A673 (cell line): ENCODE results near the gene ST3GAL6. TPM values are rescaled to one million over a fixed set of nuclear protein-coding genes. Genes with fewer than 3 reads are reported as not detected.

Experiments used
- BruUV-seq: library from RNA; stranded (reverse); fragments of 400-500 nt; replicated peaks from 2 replicates; lab custom pipeline; 2021; lab: Mats Ljungman, UMichigan
- CTCF ChIA-PET: fragments of 300-600 bp; sonication (Branson Sonifier 250); formaldehyde crosslinking; loops from one replicate; lab custom pipeline; 2022; ENCODE audit warnings: antibody characterized with exemption; lab: Charles Lee
- POLR2A ChIA-PET: fragments of 300-600 bp; sonication (Branson Sonifier 250); formaldehyde crosslinking; loops from one replicate; lab custom pipeline; 2022; ENCODE audit warnings: antibody characterized with exemption; ENCODE audit not compliant: low non-redundant PET; lab: Charles Lee
- DNase-seq: peaks from one replicate; pipeline ENCODE4 v3.0.0-alpha.2; 2015; ENCODE audit warnings: low spot score
- H3K27ac ChIP-seq: fragments of 200-600 bp; sonication (generic); 2 replicates; pipeline ENCODE4 v1.5.1; 2016; ENCODE audit warnings: mixed run types, low read depth, mild to moderate bottlenecking, mixed read lengths, antibody characterized with exemption, low read length; ENCODE audit not compliant: poor library complexity, severe bottlenecking
- H3K27me3 ChIP-seq: fragments of 200-600 bp; sonication (generic); replicated peaks from 2 replicates; pipeline ENCODE4 v1.6.1; 2017; ENCODE audit warnings: mixed run types, low read depth, mild to moderate bottlenecking, mixed read lengths, antibody characterized with exemption, low read length; ENCODE audit not compliant: insufficient read depth, poor library complexity
- H3K36me3 ChIP-seq: fragments of 200-600 bp; sonication (generic); 2 replicates; pipeline ENCODE4 v1.6.1; 2016; ENCODE audit warnings: mixed run types, mild to moderate bottlenecking, mixed read lengths, antibody characterized with exemption, low read length; ENCODE audit not compliant: insufficient read depth, poor library complexity, severe bottlenecking
- H3K4me1 ChIP-seq: fragments of 200-600 bp; sonication (generic); 2 replicates; pipeline ENCODE4 v1.6.1; 2017; ENCODE audit warnings: mixed run types, mild to moderate bottlenecking, mixed read lengths, antibody characterized with exemption, low read length; ENCODE audit not compliant: insufficient read depth, poor library complexity, severe bottlenecking
- H3K4me3 ChIP-seq: fragments of 200-600 bp; sonication (generic); 2 replicates; pipeline ENCODE4 v1.5.1; 2016; ENCODE audit warnings: low read depth, mixed run types, mild to moderate bottlenecking, mixed read lengths, low read length; ENCODE audit not compliant: poor library complexity, severe bottlenecking
- H3K9me3 ChIP-seq: fragments of 200-600 bp; sonication (generic); 2 replicates; pipeline ENCODE4 v1.6.1; 2016; ENCODE audit warnings: mixed run types, low read depth, mild to moderate bottlenecking, mixed read lengths, antibody characterized with exemption, low read length; ENCODE audit not compliant: poor library complexity, severe bottlenecking
- CTCF ChIP-seq: fragments of 300-800, 200-600 bp; sonication (generic); conservative IDR thresholded peaks from 2 replicates; pipeline ENCODE4 v1.5.1; 2017; ENCODE audit warnings: low read depth, mild to moderate bottlenecking, antibody characterized with exemption, low read length, moderate library complexity, mixed read lengths
- EZH2 ChIP-seq: fragments of 200-600 bp; sonication (generic); IDR thresholded peaks from 2 replicates; pipeline ENCODE4 v1.6.1; 2017; ENCODE audit warnings: borderline replicate concordance, low read depth, mild to moderate bottlenecking, mixed read lengths, antibody characterized with exemption, low read length; ENCODE audit not compliant: poor library complexity, severe bottlenecking
- intact Hi-C: fragments of 100-400 bp; cut with micrococcal nuclease; formaldehyde crosslinking; loops from one replicate; pipeline ENCODE4 v1.10.0; 2022; ENCODE audit not compliant: unreplicated experiment
- total RNA-seq: library from RNA; stranded (reverse); gene quantifications from 2 replicates; pipeline ENCODE4 v1.2.3, GENCODE V29; 2021

The ST3GAL6 gene
- total RNA-seq, 1 experiment from 2014 or later, result 4.8 TPM

GRCh38 chr3:98811048-98811447 is 47.9 kb downstream of the ST3GAL6 start:
- no peak overlapping the region for H3K27ac ChIP-seq
- TF ChIP-seq EZH2 (no peak), CTCF (no peak)
- CTCF ChIA-PET, result no interaction called here
- H3K36me3 ChIP-seq, result peaks cover 16% of the 10 kb centered on the region
- no peaks in the 10 kb centered on the region for H3K9me3 ChIP-seq
- intact Hi-C loops, result loop anchor here (5.0 to 10.0 kb wide), 2 partner anchors 464 to 776 kb away; partner anchors contain the start of gene GABRR3
- POLR2A ChIA-PET, result no interaction called here
- H3K4me1 ChIP-seq, result no peaks in the 10 kb centered on the region
- no peak for DNase-seq
- H3K4me3 ChIP-seq, result no peak overlapping the region
- no peaks in the 10 kb centered on the region for H3K27me3 ChIP-seq
- no TSS peak for BruUV-seq

GRCh38 chr3:98812851-98813374 is 49.8 kb downstream of the ST3GAL6 start:
- no peaks in the 10 kb centered on the region for H3K9me3 ChIP-seq
- H3K36me3 ChIP-seq, result peaks cover 11% of the 10 kb centered on the region
- intact Hi-C loops, result loop anchor here (1.0 to 10.0 kb wide), 3 partner anchors 216 to 778 kb away; partner anchors contain the start of gene GABRR3
- no peak overlapping the region for H3K4me3 ChIP-seq
- CTCF ChIA-PET, result interaction anchor here (1.3 to 2.8 kb wide), 2 partner anchors 211 to 216 kb away, joined by 3 to 9 read pairs; no protein-coding TSS in a partner anchor
- TF ChIP-seq CTCF (peak; percentile 74), EZH2 (no peak)
- no TSS peak for BruUV-seq
- no peaks in the 10 kb centered on the region for H3K27me3 ChIP-seq
- no peak overlapping the region for H3K27ac ChIP-seq
- peaks cover 4% of the 10 kb centered on the region for H3K4me1 ChIP-seq
- DNase-seq, result peak; percentile 52
- POLR2A ChIA-PET, result no interaction called here

GRCh38 chr3:98814817-98815420 is 51.8 kb downstream of the ST3GAL6 start:
- BruUV-seq, result no TSS peak
- TF ChIP-seq EZH2 (no peak), CTCF (no peak)
- no peaks in the 10 kb centered on the region for H3K9me3 ChIP-seq
- ChIA-PET POLR2A (no interaction called here), CTCF (interaction anchor here (0.8 to 2.8 kb wide), 3 partner anchors 9 to 213 kb away, joined by 3 to 9 read pairs (median 3); no protein-coding TSS in a partner anchor)
- peaks cover 9% of the 10 kb centered on the region for H3K36me3 ChIP-seq
- H3K4me1 ChIP-seq, result peaks cover 4% of the 10 kb centered on the region
- intact Hi-C loops, result loop anchor here (5.0 to 10.0 kb wide), 2 partner anchors 468 to 780 kb away; partner anchors contain the start of gene GABRR3
- H3K27ac ChIP-seq, result no peak overlapping the region
- H3K27me3 ChIP-seq, result no peaks in the 10 kb centered on the region
- no peak for DNase-seq
- H3K4me3 ChIP-seq, result no peak overlapping the region
